Parathyroid adenoma (tissue), 2 donors: Measurements from ENCODE around the gene RAB3A.

Source experiments
- H2AFZ ChIP-seq: fragments of 300-600 bp; sonication (generic); one replicate; pipeline ENCODE4 v1.7.0; 2017; ENCODE audit warnings: antibody characterized with exemption, mild to moderate bottlenecking
- H3K27ac ChIP-seq: fragments of 300-600 bp; sonication (generic); one replicate; pipeline ENCODE4 v1.7.0; 2017
- H3K27me3 ChIP-seq: fragments of 300-600 bp; sonication (generic); one replicate; pipeline ENCODE4 v1.7.0; 2017; ENCODE audit warnings: low read length; ENCODE audit not compliant: control insufficient read depth, insufficient read depth
- H3K36me3 ChIP-seq: fragments of 300-600 bp; sonication (generic); one replicate; pipeline ENCODE4 v1.7.0; 2017; ENCODE audit warnings: low read length; ENCODE audit not compliant: control insufficient read depth, insufficient read depth
- H3K4me1 ChIP-seq: fragments of 300-600 bp; sonication (generic); one replicate; pipeline ENCODE4 v1.7.0; 2017; ENCODE audit warnings: control low read depth
- H3K4me2 ChIP-seq: fragments of 300-600 bp; sonication (generic); one replicate; pipeline ENCODE4 v1.7.0; 2017; ENCODE audit warnings: low read length
- H3K4me3 ChIP-seq: fragments of 300-600 bp; sonication (generic); one replicate; pipeline ENCODE4 v1.7.0; 2017; ENCODE audit warnings: low read depth, low read length
- H3K79me2 ChIP-seq: fragments of 300-600 bp; sonication (generic); one replicate; pipeline ENCODE4 v1.7.0; 2017; ENCODE audit warnings: control low read depth
- H3K9ac ChIP-seq: fragments of 300-600 bp; sonication (generic); one replicate; pipeline ENCODE4 v1.7.0; 2017; ENCODE audit warnings: mild to moderate bottlenecking
- H3K9me3 ChIP-seq: fragments of 300-600 bp; sonication (generic); one replicate; pipeline ENCODE4 v1.7.0; 2017; ENCODE audit warnings: low read length; ENCODE audit not compliant: control insufficient read depth
- TF ChIP-seq, protein P1 (sequence below): fragments of 300-600 bp; sonication (generic); IDR thresholded peaks from one replicate; pipeline ENCODE4 v1.7.0; 2017; ENCODE audit warnings: antibody characterized with exemption, mild to moderate bottlenecking
- donor health status: primary hyperparathyroidism.

RAB3A gene

DNA sequence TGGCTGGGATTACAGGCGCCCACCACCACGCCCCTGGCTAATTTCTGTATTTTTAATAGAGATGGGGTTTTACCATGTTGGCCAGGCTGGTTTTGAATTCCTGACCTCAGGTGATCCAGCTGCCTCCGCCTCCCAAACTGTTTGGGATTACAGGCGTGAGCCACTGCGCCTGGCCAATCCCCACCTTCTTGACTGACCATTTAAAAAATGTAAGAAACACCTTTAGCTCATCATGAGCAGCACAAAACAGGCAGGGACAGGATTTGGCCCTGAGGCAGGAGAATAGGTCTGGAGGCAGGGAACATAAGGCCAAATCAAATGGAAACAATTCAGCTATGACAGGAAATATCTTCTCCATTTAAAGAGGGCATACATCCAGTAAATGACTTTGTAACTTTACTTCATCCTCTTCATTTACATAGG, 12.2 kb downstream of the RAB3A start:
- Histone ChIP-seq H3K9me3 (no peaks in the 10 kb centered on the region), H3K4me2 (peak overlapping the region; percentile 81), H3K36me3 (no peaks in the 10 kb centered on the region), H3K79me2 (no peaks in the 10 kb centered on the region), H3K4me1 (peaks cover 10% of the 10 kb centered on the region), H3K9ac (no peak overlapping the region), H3K27ac (peak overlapping the region; percentile 99), H2AFZ (peak overlapping the region; percentile 91), H3K4me3 (peak overlapping the region; percentile 81), H3K27me3 (no peaks in the 10 kb centered on the region)
- TF ChIP-seq, protein P1, sequence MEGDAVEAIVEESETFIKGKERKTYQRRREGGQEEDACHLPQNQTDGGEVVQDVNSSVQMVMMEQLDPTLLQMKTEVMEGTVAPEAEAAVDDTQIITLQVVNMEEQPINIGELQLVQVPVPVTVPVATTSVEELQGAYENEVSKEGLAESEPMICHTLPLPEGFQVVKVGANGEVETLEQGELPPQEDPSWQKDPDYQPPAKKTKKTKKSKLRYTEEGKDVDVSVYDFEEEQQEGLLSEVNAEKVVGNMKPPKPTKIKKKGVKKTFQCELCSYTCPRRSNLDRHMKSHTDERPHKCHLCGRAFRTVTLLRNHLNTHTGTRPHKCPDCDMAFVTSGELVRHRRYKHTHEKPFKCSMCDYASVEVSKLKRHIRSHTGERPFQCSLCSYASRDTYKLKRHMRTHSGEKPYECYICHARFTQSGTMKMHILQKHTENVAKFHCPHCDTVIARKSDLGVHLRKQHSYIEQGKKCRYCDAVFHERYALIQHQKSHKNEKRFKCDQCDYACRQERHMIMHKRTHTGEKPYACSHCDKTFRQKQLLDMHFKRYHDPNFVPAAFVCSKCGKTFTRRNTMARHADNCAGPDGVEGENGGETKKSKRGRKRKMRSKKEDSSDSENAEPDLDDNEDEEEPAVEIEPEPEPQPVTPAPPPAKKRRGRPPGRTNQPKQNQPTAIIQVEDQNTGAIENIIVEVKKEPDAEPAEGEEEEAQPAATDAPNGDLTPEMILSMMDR, result no peak

DNA sequence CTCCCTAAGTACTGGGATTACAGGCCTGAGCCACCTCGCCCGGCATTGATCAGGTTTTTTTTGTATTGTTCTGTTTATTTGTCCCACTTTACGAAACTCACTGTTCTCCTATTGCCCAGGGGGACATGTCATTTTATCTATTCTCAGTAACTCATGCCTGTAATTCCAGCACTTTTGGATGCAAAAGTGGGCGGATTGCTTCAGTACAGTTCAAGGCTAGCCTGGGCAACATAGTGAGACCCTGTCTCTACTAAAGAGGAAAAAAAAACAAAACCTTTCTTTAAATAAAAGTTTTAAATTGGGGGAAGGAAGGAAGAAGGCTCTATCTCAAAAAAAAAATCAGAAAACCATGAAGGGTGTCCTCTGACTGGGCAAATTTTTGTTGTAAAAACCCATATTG, 13.6 kb downstream of the RAB3A start:
- Histone ChIP-seq H3K27ac (no peak overlapping the region), H3K4me1 (peaks cover 10% of the 10 kb centered on the region), H3K27me3 (no peaks in the 10 kb centered on the region), H3K4me3 (no peak overlapping the region), H2AFZ (no peak overlapping the region), H3K4me2 (no peak overlapping the region), H3K36me3 (no peaks in the 10 kb centered on the region), H3K9ac (no peak overlapping the region), H3K9me3 (no peaks in the 10 kb centered on the region), H3K79me2 (no peaks in the 10 kb centered on the region)
- TF ChIP-seq, protein P1, result no peak

DNA sequence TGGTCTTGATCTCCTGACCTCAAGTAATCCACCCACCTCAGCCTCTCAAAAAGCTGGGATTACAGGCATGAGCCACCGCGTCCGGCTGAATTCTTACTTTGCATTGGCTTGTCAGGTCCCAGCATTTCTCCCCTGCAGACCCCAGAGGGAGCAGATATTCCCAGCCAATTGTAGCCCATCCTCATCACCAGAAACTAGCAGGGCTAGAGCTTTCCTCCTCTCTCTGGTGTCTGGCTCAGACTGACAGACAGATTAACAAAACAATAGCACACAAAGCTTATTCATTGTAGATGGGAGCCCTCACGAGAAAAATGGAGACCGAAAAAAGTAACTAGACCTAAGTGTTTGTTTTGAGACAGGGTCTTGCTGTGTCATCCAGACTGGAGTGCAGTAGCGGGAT, 18.3 kb downstream of the RAB3A start:
- no peak overlapping the region for H3K9ac ChIP-seq
- TF ChIP-seq, protein P1, result no peak
- H3K36me3 ChIP-seq, result no peaks in the 10 kb centered on the region
- no peaks in the 10 kb centered on the region for H3K9me3 ChIP-seq
- no peak overlapping the region for H3K27ac ChIP-seq
- no peaks in the 10 kb centered on the region for H3K79me2 ChIP-seq
- no peak overlapping the region for H2AFZ ChIP-seq
- no peak overlapping the region for H3K4me2 ChIP-seq
- no peak overlapping the region for H3K4me3 ChIP-seq
- no peaks in the 10 kb centered on the region for H3K27me3 ChIP-seq
- H3K4me1 ChIP-seq, result peaks cover 5% of the 10 kb centered on the region

DNA sequence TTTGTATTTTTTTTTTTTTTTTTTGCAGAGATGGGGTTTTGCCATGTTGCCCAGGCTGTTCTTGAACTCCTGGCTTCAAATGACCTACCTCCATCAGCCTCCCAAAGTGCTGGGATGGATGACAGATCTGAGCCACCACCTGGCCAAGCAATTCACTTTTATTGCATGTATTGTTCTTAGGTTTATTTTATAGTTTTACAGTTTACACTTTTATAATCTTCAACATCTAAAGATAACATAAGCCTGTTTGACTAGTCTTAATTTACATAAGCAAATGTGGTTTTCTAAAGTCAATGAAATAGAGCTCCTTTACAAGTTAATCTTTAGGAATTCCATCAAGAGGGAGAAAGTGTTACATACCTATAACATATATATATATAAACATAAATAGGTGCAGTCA, 20.3 kb downstream of the RAB3A start:
- H3K27ac ChIP-seq, result no peak overlapping the region
- TF ChIP-seq, protein P1, result no peak
- H3K27me3 ChIP-seq, result no peaks in the 10 kb centered on the region
- no peak overlapping the region for H3K9ac ChIP-seq
- no peaks in the 10 kb centered on the region for H3K79me2 ChIP-seq
- no peaks in the 10 kb centered on the region for H3K9me3 ChIP-seq
- H3K4me1 ChIP-seq, result peaks cover 5% of the 10 kb centered on the region
- H3K36me3 ChIP-seq, result no peaks in the 10 kb centered on the region
- no peak overlapping the region for H3K4me2 ChIP-seq
- H3K4me3 ChIP-seq, result no peak overlapping the region
- no peak overlapping the region for H2AFZ ChIP-seq

DNA sequence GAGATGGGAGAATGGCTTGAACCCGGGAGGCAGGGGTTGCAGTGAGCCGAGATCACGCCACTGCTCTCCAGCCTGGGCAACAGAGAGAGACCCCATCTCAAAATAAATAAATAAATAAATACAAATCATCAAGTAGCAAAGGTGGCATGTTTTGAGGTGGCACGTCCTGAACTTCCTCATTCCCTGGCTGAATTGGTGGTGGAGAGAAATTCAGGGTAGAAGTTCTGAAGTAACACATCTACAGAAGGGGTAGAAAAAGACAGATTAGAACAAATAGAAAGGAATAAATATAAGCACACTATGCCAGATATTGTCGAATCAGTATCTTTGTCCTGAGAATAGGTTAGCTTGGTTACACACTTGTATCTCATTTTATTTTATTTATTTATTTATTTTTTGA, 23.9 kb downstream of the RAB3A start:
- Histone ChIP-seq H3K27me3 (no peaks in the 10 kb centered on the region), H2AFZ (no peak overlapping the region), H3K9ac (no peak overlapping the region), H3K36me3 (no peaks in the 10 kb centered on the region), H3K27ac (no peak overlapping the region), H3K4me2 (no peak overlapping the region), H3K4me3 (no peak overlapping the region), H3K4me1 (no peaks in the 10 kb centered on the region), H3K79me2 (no peaks in the 10 kb centered on the region), H3K9me3 (no peaks in the 10 kb centered on the region)
- TF ChIP-seq, protein P1, result no peak
